Measurements from ENCODE around the gene MYORG.
"Not testable (repeated sequence)": the region's sequence is repeated elsewhere in the genome, so short reads cannot be mapped to it uniquely, and the experiment has no call there.

Gene MYORG

DNA sequence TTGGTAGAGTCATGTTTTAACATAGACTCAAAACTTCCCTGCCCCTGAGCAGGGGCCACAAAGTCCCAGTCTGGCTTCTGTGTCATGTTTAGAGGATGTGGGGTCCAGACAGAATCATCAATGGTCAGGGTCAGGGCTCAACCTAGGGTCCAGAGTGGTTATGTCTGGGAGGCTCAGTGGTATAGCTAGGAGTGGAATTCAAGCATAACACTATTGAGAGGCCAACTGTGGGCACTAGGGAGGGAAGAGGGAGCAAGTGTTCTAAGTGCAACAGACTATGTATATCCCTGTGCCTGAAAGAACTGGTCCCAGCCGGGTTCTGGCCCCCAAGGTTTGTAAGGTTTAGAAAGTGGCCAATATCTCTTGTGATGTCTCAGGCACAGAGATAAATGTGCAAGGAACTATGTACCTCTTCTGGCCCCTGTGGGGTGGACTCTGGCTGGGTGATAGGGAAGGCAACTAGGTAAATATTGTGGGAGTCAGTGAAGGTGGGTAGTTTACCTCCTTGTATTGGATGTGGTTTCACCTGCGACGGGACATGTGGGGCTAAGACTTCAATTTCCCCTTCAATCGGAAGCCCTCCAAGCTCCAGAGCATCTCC, 14.0 kb downstream of the MYORG start:
- H3K4me3 ChIP-seq (ENCODE audit: low read depth, low read length): no peak overlapping the region
- DNase-seq (ENCODE audit: low read depth): no peak
- TF ChIP-seq, protein P1, sequence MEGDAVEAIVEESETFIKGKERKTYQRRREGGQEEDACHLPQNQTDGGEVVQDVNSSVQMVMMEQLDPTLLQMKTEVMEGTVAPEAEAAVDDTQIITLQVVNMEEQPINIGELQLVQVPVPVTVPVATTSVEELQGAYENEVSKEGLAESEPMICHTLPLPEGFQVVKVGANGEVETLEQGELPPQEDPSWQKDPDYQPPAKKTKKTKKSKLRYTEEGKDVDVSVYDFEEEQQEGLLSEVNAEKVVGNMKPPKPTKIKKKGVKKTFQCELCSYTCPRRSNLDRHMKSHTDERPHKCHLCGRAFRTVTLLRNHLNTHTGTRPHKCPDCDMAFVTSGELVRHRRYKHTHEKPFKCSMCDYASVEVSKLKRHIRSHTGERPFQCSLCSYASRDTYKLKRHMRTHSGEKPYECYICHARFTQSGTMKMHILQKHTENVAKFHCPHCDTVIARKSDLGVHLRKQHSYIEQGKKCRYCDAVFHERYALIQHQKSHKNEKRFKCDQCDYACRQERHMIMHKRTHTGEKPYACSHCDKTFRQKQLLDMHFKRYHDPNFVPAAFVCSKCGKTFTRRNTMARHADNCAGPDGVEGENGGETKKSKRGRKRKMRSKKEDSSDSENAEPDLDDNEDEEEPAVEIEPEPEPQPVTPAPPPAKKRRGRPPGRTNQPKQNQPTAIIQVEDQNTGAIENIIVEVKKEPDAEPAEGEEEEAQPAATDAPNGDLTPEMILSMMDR (conservative IDR thresholded peaks at IDR 0.05; ENCODE audit: low read depth, low read length): no peak

DNA sequence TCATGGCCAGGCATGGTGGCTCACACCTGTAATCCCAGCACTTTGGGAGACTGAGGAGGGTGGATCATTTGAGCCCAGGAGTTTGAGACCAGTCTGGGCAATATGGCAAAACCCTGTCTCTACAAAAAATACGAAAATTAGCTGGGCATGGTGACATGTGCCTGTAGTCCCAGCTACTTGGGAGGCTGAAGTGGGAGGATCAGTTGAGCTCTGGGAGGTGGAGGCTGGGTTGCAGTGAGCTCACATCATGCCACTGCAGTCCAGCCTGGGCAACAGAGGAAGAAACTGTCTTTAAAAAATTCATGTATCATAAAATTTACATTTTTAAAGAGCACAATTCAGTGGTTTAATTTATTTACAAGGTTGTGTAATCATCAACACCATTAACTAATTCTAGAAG, 23.7 kb downstream of the MYORG start:
- H3K4me3 ChIP-seq (ENCODE audit: low read depth, low read length): not testable (repeated sequence)

DNA sequence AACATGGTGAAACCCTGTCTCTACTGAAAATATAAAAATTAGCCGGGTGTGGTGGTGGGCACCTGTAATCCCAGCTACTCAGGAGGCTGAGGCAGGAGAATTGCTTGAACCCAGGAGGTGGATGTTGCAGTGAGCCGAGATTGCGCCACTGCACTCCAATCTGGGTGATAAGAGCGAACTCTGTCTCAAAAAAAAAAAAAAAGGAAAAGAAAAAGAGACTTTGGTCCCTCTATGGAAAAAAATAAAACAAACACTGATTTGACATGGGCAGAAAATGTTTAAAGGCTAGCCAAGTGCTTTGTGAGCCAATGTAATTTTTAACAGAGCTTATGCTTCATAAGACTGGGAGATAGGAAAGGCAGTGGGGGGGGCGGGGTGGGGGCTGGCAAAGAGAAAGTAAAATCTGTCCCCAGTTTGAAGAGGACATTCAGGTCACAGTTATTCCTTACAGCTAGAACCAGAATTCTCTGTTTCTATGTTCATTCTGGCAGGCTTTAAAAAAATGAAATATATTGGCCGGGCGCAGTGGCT, 24.5 kb downstream of the MYORG start:
- DNase-seq (ENCODE audit: low read depth); H3K4me3 ChIP-seq (ENCODE audit: low read depth, low read length): not testable (repeated sequence)

More for the DNA sequence above, 23.7 kb downstream of the MYORG start:
- not testable (repeated sequence) for DNase-seq (ENCODE audit: low read depth)

DNA sequence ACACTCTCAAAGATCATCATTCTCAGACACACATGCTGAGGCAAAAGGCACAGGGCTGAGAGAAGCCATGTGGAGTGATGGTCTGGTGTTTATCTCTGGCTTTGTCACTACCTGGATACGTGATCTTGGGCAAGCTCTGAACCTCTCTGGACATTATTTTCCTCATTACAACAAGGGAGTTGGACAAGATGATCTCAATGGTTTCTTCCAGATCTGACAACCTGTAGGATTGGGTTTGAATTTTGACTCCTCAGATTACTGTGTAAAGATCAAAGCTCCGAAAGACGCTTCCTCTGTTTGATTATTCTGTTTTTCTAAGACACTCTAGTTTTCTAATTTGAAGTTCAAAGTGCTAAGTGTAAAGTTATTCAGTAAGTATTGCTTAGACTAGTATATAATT, 27.4 kb downstream of the MYORG start:
- no peak for DNase-seq (ENCODE audit: low read depth)
- TF ChIP-seq, protein P1 (conservative IDR thresholded peaks at IDR 0.05; ENCODE audit: low read depth, low read length): no peak
- no peak overlapping the region for H3K4me3 ChIP-seq (ENCODE audit: low read depth, low read length)

DNA sequence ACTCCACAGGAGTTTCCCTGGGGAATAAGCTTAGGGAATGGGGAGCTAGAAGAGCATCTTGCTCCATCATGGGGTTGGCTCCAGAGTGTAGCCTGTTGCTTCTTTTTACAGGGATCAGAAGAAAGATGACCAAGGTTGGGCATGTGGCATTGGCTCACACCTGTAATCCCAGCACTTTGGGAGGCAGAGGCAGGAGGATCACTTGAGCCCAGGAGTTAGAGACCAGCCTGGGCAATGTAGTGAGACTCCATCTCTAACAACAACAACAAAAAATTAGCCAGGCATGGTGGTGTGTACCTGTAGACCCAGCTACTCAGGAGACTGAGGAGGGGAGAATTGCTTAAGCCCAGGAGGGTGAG, 28.9 kb downstream of the MYORG start:
- H3K4me3 ChIP-seq (ENCODE audit: low read depth, low read length): no peak overlapping the region
- TF ChIP-seq, protein P1 (conservative IDR thresholded peaks at IDR 0.05; ENCODE audit: low read depth, low read length): no peak
- no peak for DNase-seq (ENCODE audit: low read depth)

DNA sequence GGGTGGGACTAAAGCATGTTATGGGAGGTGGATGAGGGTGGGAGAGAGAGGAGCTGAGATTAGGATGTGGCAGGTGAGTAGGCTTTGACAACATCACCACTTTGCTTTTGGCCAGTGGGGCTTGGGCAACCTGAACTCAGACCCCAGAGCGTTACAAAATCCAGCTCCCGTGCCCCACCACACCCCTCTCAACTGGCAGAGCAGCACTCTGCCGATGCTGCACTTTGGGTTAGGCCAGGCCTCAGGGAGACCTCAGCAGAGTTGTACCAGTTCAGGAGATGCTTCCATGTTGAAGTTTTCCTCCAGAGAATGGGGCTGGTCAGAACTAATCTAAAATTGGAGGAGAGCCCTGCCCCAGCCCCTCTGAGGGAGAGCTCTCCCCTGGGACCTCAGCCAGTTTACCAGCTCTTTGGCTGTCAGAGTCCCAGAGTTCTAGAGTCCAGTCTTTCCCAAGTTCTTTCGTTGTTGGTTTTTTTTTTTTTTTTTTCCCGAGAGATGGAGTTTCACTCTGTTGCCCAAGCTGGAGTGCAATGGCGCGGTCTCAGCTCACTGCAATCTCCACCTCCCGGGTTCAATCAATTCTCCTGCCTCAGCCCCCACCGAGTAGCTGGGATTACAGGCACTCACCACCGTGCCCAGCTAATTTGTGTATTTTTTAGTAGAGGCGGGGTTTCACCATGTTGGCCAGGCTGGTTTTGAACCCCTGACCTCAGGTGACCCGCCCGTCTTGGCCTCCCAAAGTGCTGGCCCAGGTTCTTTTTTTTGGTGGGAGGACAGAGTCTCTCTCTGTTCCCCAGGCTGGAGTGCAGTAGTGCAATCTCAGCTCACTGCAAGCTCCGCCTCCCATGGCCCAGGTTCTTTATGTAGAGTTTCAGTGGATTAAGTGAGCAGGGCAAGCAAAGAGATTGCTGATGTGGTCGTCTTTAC, 29.6 kb downstream of the MYORG start:
- TF ChIP-seq, protein P1 (conservative IDR thresholded peaks at IDR 0.05; ENCODE audit: low read depth, low read length): no peak
- H3K4me3 ChIP-seq (ENCODE audit: low read depth, low read length): no peak overlapping the region
- no peak for DNase-seq (ENCODE audit: low read depth)

DNA sequence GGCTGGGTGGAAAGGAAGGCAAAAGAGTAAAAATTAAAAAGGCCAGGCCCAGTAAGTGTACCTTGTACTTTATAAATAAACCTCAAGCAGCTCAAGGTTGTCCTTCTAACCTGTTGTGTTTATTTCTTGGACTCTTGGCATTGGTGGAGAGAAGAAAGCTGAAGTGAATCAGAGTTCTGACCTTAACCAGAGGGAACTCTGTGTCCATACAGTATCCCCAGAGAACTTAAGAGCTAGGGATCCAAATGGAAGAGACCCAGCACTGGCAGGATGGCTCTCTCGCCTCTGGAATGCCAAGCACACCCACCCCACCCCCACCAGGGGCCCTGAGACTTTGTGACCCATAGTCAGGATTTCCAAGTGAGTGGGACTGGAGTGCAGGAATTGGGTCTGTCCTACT, 33.1 kb downstream of the MYORG start:
- H3K4me3 ChIP-seq (ENCODE audit: low read depth, low read length): no peak overlapping the region
- no peak for DNase-seq (ENCODE audit: low read depth)
- TF ChIP-seq, protein P1 (conservative IDR thresholded peaks at IDR 0.05; ENCODE audit: low read depth, low read length): no peak

DNA sequence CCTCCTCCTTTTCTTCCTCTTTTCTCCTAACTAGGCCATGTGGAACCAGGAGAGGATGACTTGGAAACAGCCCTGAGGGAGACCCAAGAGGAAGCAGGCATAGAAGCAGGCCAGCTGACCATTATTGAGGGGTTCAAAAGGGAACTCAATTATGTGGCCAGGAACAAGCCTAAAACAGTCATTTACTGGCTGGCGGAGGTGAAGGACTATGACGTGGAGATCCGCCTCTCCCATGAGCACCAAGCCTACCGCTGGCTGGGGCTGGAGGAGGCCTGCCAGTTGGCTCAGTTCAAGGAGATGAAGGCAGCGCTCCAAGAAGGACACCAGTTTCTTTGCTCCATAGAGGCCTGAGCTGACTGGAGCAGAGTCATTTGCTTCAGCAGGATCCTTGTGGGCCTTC, 33.6 kb downstream of the MYORG start:
- no peak overlapping the region for H3K4me3 ChIP-seq (ENCODE audit: low read depth, low read length)

More for the DNA sequence above, 33.6 kb downstream of the MYORG start:
- TF ChIP-seq, protein P1 (conservative IDR thresholded peaks at IDR 0.05; ENCODE audit: low read depth, low read length): no peak
- DNase-seq (ENCODE audit: low read depth): no peak
